ENCODE data around the gene CLDN20. TPM values are rescaled to one million over a fixed set of nuclear protein-coding genes. Genes with fewer than 3 reads are reported as not detected.
"Not testable (repeated sequence)": the region's sequence is repeated elsewhere in the genome, so short reads cannot be mapped to it uniquely, and the experiment has no call there.

Gene CLDN20
- total and polyA plus RNA-seq, 2 donors (not counting 1 experiment from before 2014, with no cell fraction given): not detected

- no peaks in the 10 kb centered on the region for H3K9me3 ChIP-seq (ENCODE audit: control insufficient read depth, insufficient read depth, low read depth, low read length)
- H3K27me3 ChIP-seq (ENCODE audit: control insufficient read depth, insufficient read depth, low read length): no peaks in the 10 kb centered on the region
- H3K9ac ChIP-seq (ENCODE audit: insufficient read depth, low read length): no peak overlapping the region
- H3K27ac ChIP-seq (ENCODE audit: insufficient read depth, low read length): no peak overlapping the region
- H3K4me1 ChIP-seq (ENCODE audit: control insufficient read depth, extremely low read depth, insufficient read depth, low read length): peaks cover 4% of the 10 kb centered on the region
- no peaks in the 10 kb centered on the region for H3K79me2 ChIP-seq (ENCODE audit: control insufficient read depth, insufficient read depth, low read length)
- peak in 1 of 2 donors; percentile 53 for DNase-seq (ENCODE audit: low read depth in 2 of 2)
- no peak overlapping the region for H2AFZ ChIP-seq (ENCODE audit: low read length)
- TF ChIP-seq EZH2 (IDR thresholded peaks at IDR 0.05; ENCODE audit: low read length, missing control alignments): no peak
- TF ChIP-seq CTCF (conservative IDR thresholded peaks at IDR 0.05 in 1 of 2, IDR thresholded peaks at IDR 0.05 in 1 of 2; ENCODE audit: low read depth in 1 of 2, low read length in 2 of 2): no peak
- H3K4me3 ChIP-seq (replicated peaks in 1 of 4; ENCODE audit: control extremely low read depth in 1 of 4, insufficient read depth in 1 of 4, low read depth in 3 of 4, low read length in 4 of 4): no peak overlapping the region
- no peaks in the 10 kb centered on the region for H4K20me1 ChIP-seq (ENCODE audit: control insufficient read depth, extremely low read depth, insufficient read depth, low read length)
- no peak overlapping the region for H3K4me2 ChIP-seq (ENCODE audit: extremely low read depth, insufficient read depth, low read length)
- no peaks in the 10 kb centered on the region for H3K36me3 ChIP-seq (ENCODE audit: control insufficient read depth, insufficient read depth, low read length)
Observed at GRCh38 chr6:155227046-155227445, 36.8 kb upstream of the CLDN20 start.

DNA sequence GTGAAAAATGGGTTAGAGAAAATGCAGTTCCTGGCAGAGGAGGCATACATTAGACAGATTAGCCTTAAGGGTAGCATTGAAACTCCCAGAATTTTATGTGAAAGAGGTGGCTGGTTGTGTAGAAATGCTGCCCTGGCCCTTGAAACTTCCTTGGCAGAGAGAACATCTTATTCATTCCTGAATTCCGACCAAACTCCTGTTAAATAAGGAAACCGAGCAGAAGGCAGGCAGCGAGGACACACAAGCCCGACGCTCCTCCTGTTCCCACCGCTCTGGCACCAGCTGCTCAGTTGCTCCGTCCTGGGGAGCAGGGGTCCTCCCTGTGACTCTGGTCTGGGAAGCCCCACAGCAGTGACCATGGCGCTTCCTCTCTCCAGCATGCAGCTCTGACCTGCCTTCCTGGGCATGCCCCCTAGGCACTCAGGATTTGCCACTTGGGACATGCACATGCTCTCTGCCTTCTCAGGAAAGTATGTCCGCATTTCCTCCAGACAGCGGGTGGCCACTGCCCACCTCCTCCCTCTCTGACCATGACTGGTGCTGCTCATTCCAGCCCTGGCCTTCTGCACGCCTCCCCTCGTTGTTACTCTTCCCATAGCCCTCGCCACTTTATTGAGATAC is 35.2 kb upstream of the CLDN20 start:
- Histone ChIP-seq H3K4me3 (replicated peaks in 1 of 4; ENCODE audit: control extremely low read depth in 1 of 4, insufficient read depth in 1 of 4, low read depth in 3 of 4, low read length in 4 of 4) (no peak overlapping the region), H3K36me3 (ENCODE audit: control insufficient read depth, insufficient read depth, low read length) (no peaks in the 10 kb centered on the region), H2AFZ (ENCODE audit: low read length) (peak overlapping the region; percentile 33), H3K9ac (ENCODE audit: insufficient read depth, low read length) (no peak overlapping the region), H3K79me2 (ENCODE audit: control insufficient read depth, insufficient read depth, low read length) (no peaks in the 10 kb centered on the region), H4K20me1 (ENCODE audit: control insufficient read depth, extremely low read depth, insufficient read depth, low read length) (no peaks in the 10 kb centered on the region), H3K4me2 (ENCODE audit: extremely low read depth, insufficient read depth, low read length) (peak overlapping the region; percentile 21), H3K9me3 (ENCODE audit: control insufficient read depth, insufficient read depth, low read depth, low read length) (no peaks in the 10 kb centered on the region), H3K27me3 (ENCODE audit: control insufficient read depth, insufficient read depth, low read length) (no peaks in the 10 kb centered on the region), H3K27ac (ENCODE audit: insufficient read depth, low read length) (no peak overlapping the region), H3K4me1 (ENCODE audit: control insufficient read depth, extremely low read depth, insufficient read depth, low read length) (peaks cover 4% of the 10 kb centered on the region)
- peak; percentile 48 to 77 for DNase-seq (ENCODE audit: low read depth in 2 of 2)
- TF ChIP-seq EZH2 (IDR thresholded peaks at IDR 0.05; ENCODE audit: low read length, missing control alignments): no peak
- TF ChIP-seq CTCF (conservative IDR thresholded peaks at IDR 0.05 in 1 of 2, IDR thresholded peaks at IDR 0.05 in 1 of 2; ENCODE audit: low read depth in 1 of 2, low read length in 2 of 2): no peak

GRCh38 chr6:155230975-155231374 is 32.8 kb upstream of the CLDN20 start:
- not testable (repeated sequence) for H4K20me1 ChIP-seq (ENCODE audit: control insufficient read depth, extremely low read depth, insufficient read depth, low read length); DNase-seq (ENCODE audit: low read depth in 2 of 2); H3K9me3 ChIP-seq (ENCODE audit: control insufficient read depth, insufficient read depth, low read depth, low read length); H2AFZ ChIP-seq (ENCODE audit: low read length); H3K79me2 ChIP-seq (ENCODE audit: control insufficient read depth, insufficient read depth, low read length); H3K4me3 ChIP-seq (replicated peaks in 1 of 4; ENCODE audit: control extremely low read depth in 1 of 4, insufficient read depth in 1 of 4, low read depth in 3 of 4, low read length in 4 of 4); H3K4me2 ChIP-seq (ENCODE audit: extremely low read depth, insufficient read depth, low read length); H3K27me3 ChIP-seq (ENCODE audit: control insufficient read depth, insufficient read depth, low read length); H3K4me1 ChIP-seq (ENCODE audit: control insufficient read depth, extremely low read depth, insufficient read depth, low read length); H3K27ac ChIP-seq (ENCODE audit: insufficient read depth, low read length); H3K9ac ChIP-seq (ENCODE audit: insufficient read depth, low read length); H3K36me3 ChIP-seq (ENCODE audit: control insufficient read depth, insufficient read depth, low read length)

Measured in fibroblast of lung (primary cell).